ENCODE results near the gene CFAP47. TPM values are rescaled to one million over a fixed set of nuclear protein-coding genes. Genes with fewer than 3 reads are reported as not detected.

Gene CFAP47
- total and polyA plus RNA-seq, 2 donors (not counting 3 experiments of a cell fraction or from before 2014, with no cell fraction given), result not detected

- Histone ChIP-seq H3K79me2 (ENCODE audit: control insufficient read depth, insufficient read depth, low read length) (no peaks in the 10 kb centered on the region), H3K4me2 (ENCODE audit: insufficient read depth, low read length) (no peak overlapping the region), H3K27ac (ENCODE audit: insufficient read depth, low read depth, low read length) (no peak overlapping the region), H3K4me3 (replicated peaks in 1 of 3; ENCODE audit: insufficient read depth in 1 of 3, low read depth in 1 of 3, low read length in 3 of 3) (no peak overlapping the region), H3K9me1 (replicated peaks; ENCODE audit: control insufficient read depth, extremely low read depth, insufficient read depth, low read length) (no peaks in the 10 kb centered on the region), H3K4me1 (ENCODE audit: control insufficient read depth, extremely low read depth, insufficient read depth, low read length) (no peaks in the 10 kb centered on the region), H4K20me1 (replicated peaks; ENCODE audit: control insufficient read depth, extremely low read depth, insufficient read depth, low read length) (no peaks in the 10 kb centered on the region), H3K36me3 (ENCODE audit: control insufficient read depth in 2 of 2, extremely low read depth in 1 of 2, insufficient read depth in 2 of 2, low read length in 2 of 2) (no peaks in the 10 kb centered on the region), H3K27me3 (ENCODE audit: control insufficient read depth in 2 of 2, insufficient read depth in 2 of 2, low read length in 2 of 2) (no peaks in the 10 kb centered on the region), H3K9me3 (replicated peaks; ENCODE audit: control insufficient read depth, insufficient read depth, low read length) (no peaks in the 10 kb centered on the region), H2AFZ (ENCODE audit: low read depth, low read length) (no peak overlapping the region), H3K9ac (replicated peaks; ENCODE audit: extremely low read depth, insufficient read depth, low read length) (no peak overlapping the region)
- intact Hi-C loops (cut with micrococcal nuclease), result no loop called here
- POLR2A ChIA-PET, result no interaction called here
- CTCF ChIA-PET, result no interaction called here
- no peak for DNase-seq (ENCODE audit: low read depth, low spot score)
- dilution Hi-C loops (cut with MboI; ENCODE audit: extremely low pct_ligation_motif_present, low sequenced_read_pairs), result no loop called here
- FAIRE-seq, result no peak
- no TSS peak for BruUV-seq (replicated peaks)
- TF ChIP-seq MAX (IDR thresholded peaks at IDR 0.05; ENCODE audit: insufficient read depth, insufficient read length), result no peak
- no peak for TF ChIP-seq FOS (IDR thresholded peaks at IDR 0.05; ENCODE audit: borderline replicate concordance, insufficient read depth, low read length)
- TF ChIP-seq GATA2 (IDR thresholded peaks at IDR 0.05; ENCODE audit: insufficient read depth, insufficient read length, low read depth, low read length), result no peak
- TF ChIP-seq POLR2A (IDR thresholded peaks at IDR 0.05; ENCODE audit: low read depth, low read length), result no peak
Observed at GRCh38 chrX:36431819-36432218, 512.3 kb downstream of the CFAP47 start.

- POLR2A ChIA-PET, result no interaction called here
- DNase-seq (ENCODE audit: low read depth, low spot score), result no peak
- H3K4me3 ChIP-seq (replicated peaks in 1 of 3; ENCODE audit: insufficient read depth in 1 of 3, low read depth in 1 of 3, low read length in 3 of 3), result no peak overlapping the region
- TF ChIP-seq EZH2 (IDR thresholded peaks at IDR 0.05; ENCODE audit: borderline replicate concordance, low read depth, low read length, severe bottlenecking), result no peak
- no peak for TF ChIP-seq POLR2A (IDR thresholded peaks at IDR 0.05; ENCODE audit: low read depth, low read length)
- no peak for TF ChIP-seq GATA2 (IDR thresholded peaks at IDR 0.05; ENCODE audit: insufficient read depth, insufficient read length, low read depth, low read length)
- TF ChIP-seq, protein P1, sequence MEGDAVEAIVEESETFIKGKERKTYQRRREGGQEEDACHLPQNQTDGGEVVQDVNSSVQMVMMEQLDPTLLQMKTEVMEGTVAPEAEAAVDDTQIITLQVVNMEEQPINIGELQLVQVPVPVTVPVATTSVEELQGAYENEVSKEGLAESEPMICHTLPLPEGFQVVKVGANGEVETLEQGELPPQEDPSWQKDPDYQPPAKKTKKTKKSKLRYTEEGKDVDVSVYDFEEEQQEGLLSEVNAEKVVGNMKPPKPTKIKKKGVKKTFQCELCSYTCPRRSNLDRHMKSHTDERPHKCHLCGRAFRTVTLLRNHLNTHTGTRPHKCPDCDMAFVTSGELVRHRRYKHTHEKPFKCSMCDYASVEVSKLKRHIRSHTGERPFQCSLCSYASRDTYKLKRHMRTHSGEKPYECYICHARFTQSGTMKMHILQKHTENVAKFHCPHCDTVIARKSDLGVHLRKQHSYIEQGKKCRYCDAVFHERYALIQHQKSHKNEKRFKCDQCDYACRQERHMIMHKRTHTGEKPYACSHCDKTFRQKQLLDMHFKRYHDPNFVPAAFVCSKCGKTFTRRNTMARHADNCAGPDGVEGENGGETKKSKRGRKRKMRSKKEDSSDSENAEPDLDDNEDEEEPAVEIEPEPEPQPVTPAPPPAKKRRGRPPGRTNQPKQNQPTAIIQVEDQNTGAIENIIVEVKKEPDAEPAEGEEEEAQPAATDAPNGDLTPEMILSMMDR (IDR thresholded peaks at IDR 0.05; ENCODE audit: extremely low read depth in 1 of 2, insufficient read depth in 1 of 2, low read depth in 1 of 2, low read length in 2 of 2), result no peak
- no peak for TF ChIP-seq MYC (IDR thresholded peaks at IDR 0.05; ENCODE audit: low read depth, low read length)
- TF ChIP-seq POLR2AphosphoS5 (IDR thresholded peaks at IDR 0.05; ENCODE audit: insufficient read depth, low read depth, low read length), result no peak
- no peaks in the 10 kb centered on the region for H3K4me1 ChIP-seq (ENCODE audit: control insufficient read depth, extremely low read depth, insufficient read depth, low read length)
- H3K36me3 ChIP-seq (ENCODE audit: control insufficient read depth in 2 of 2, extremely low read depth in 1 of 2, insufficient read depth in 2 of 2, low read length in 2 of 2), result no peaks in the 10 kb centered on the region
- no peak overlapping the region for H3K27ac ChIP-seq (ENCODE audit: insufficient read depth, low read depth, low read length)
- CTCF ChIA-PET, result no interaction called here
- intact Hi-C loops (cut with micrococcal nuclease), result no loop called here
- no peaks in the 10 kb centered on the region for H3K79me2 ChIP-seq (ENCODE audit: control insufficient read depth, insufficient read depth, low read length)
- no TSS peak for BruUV-seq (replicated peaks)
- H3K9me3 ChIP-seq (replicated peaks; ENCODE audit: control insufficient read depth, insufficient read depth, low read length), result no peaks in the 10 kb centered on the region
- no peaks in the 10 kb centered on the region for H3K27me3 ChIP-seq (ENCODE audit: control insufficient read depth in 2 of 2, insufficient read depth in 2 of 2, low read length in 2 of 2)
- H3K9me1 ChIP-seq (replicated peaks; ENCODE audit: control insufficient read depth, extremely low read depth, insufficient read depth, low read length), result no peaks in the 10 kb centered on the region
- H2AFZ ChIP-seq (ENCODE audit: low read depth, low read length), result no peak overlapping the region
- no peak overlapping the region for H3K9ac ChIP-seq (replicated peaks; ENCODE audit: extremely low read depth, insufficient read depth, low read length)
- dilution Hi-C loops (cut with MboI; ENCODE audit: extremely low pct_ligation_motif_present, low sequenced_read_pairs), result no loop called here
- H4K20me1 ChIP-seq (replicated peaks; ENCODE audit: control insufficient read depth, extremely low read depth, insufficient read depth, low read length), result no peaks in the 10 kb centered on the region
- no peak overlapping the region for H3K4me2 ChIP-seq (ENCODE audit: insufficient read depth, low read length)
- FAIRE-seq, result no peak
Observed at GRCh38 chrX:36434522-36434921, 515.0 kb downstream of the CFAP47 start.
